GM21360 (cell line): ENCODE measurements around the gene GCSAM.
A peak's percentile ranks its signal among the peaks of the same experiment; 100 is the strongest.

Experiments
- ATAC-seq: cut with Tn5 transposase; IDR thresholded peaks from one replicate; pipeline ENCODE4 v1.9.1; 2021; ENCODE audit warnings: mild to moderate bottlenecking, moderate library complexity; ENCODE audit not compliant: unreplicated experiment

Gene GCSAM, protein sequence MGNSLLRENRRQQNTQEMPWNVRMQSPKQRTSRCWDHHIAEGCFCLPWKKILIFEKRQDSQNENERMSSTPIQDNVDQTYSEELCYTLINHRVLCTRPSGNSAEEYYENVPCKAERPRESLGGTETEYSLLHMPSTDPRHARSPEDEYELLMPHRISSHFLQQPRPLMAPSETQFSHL

DNA sequence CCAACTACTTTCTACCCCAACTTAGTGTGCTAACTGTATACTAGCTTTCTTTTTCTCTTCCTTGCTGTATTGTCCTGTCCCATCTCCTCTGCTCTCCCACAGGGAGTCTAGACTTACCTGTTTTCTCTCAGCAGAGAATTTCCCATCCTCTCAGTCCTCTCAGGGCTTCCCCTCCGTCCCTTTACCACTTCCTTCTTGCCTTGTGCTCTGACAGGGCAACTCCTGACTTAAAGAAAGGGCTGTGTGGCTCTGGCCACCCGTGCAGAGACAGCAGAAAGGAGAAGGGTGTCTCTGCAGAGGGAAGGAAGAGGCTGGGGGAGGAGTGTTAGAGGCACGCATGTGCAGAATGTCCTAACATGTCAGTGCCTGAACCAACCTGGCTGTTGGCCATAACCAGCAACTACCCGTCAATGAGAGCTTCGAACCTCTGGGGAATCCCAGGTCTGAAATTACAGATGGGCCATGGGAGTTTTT lies at the start of gene GCSAM:
Gene GCSAM (minus strand): TSS at position 274 of the 474 bp plus-strand sequence. CDS start 128 bp downstream, at position 146.
- peak; percentile 60 for ATAC-seq

DNA sequence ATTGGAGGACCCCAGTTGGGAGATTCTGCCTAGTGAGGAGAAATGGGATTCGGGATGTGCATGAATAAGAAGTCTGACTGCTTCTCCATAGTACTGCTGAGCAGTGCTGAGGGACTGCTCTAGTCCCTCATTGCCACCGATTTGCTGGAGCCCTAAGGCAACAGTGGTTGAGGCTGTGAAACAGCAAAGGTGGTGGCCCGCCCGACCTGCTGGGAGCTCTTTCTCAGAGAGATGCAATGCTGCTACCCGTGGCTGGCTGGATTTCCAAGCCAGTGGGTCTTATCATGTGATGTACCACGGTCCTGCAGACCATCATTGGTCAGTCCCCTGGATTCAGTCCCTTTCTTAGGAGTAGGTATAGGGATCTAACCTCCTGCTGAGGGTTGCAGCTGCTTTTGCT lies 42.6 kb upstream of the GCSAM start:
- ATAC-seq = no peak

DNA sequence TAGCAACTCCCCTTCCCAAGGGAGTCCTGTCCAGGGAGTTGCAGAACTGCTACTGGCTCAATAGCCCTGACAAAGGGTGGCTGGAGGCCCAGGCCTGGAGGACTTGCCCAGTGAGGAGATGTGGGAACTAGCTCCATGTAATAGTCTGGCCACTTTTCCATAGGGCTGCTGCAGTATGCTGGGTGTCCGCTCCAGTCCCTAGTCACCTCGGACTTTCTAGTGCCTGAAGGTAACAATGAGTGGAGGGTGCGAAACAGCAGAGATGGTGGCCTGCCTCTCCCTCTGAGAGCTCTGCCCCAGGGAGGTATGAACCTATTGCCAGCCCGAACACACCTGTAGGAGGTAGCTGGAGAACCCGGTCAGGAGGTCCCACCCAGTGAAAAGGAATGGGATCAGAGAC lies 42.0 kb upstream of the GCSAM start:
- no peak for ATAC-seq

DNA sequence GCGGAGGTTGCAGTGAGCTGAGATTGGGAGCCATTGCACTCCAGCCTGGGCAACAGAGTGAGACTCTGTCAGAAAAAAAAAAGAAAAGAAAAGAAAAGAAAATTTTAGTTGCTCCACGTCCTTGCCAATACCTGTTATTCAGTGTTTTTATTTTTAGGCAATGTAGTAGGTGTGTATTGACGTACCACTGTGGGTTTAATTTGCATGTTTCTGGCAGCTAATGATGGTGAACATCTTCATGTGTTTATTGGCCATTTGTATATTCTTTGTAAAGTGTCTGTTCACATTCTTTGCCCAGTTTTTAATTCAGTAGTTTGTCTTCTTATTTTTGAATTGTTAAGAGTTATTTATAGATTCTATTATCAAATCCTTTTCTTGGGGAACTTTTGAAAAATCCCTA lies 38.1 kb upstream of the GCSAM start:
- no peak for ATAC-seq

DNA sequence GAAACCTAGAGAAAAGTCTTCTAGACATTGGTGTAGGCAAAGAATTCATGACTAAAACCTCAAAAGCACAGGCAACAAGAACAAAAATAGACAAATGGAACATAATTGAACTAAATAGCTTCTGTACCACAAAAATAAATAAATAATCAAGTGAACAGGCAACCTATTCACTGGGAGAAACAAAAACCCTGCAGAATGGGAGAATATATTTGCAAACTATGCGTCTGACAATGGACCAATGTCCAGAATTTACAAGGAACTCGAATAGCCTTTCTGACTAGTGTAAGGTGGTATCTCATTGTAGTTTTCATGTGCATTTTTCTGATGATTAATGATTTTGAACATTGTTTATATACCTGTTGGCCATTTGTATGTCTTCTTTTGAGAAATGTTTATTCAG lies 37.0 kb upstream of the GCSAM start:
- no peak for ATAC-seq

DNA sequence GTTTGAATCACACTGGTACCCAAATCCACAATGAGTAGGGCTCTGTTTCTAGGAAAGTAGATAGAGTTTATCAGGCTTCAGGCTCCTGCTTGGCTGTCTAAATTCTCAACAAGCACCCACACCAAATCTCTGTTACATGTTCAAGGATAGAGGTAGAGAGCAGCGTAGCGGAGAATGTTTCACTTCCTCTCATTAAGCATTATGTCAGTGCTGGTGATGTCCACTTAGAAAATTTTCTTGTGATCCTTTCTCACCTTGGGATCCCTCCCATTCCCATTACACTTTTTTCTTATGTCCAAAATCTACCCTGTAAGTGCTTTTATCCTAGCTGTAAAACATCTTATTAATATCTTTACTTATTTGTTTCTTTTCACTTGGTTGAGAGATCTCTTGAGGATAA lies 34.7 kb upstream of the GCSAM start:
- peak; percentile 94 for ATAC-seq

DNA sequence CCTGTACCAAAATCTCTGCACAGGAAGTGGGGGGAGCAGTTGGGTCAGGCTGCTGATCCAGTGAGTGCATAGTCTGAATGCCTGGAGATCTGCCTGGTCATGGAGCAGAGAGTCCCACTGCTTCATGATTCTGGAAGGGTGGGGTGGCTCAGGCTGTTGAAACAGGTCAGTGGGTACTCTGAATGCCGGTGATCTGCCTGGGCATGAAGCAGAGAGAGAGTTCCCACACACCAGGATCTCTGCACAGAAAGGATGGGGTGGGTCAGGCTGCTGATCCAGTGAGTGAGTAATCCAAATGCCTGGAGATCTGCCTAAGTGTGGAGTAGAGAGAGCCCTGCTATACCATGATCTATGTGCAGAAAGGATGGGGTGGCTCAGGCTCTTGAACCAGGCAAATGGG lies 16.1 kb upstream of the GCSAM start:
- ATAC-seq = no peak

DNA sequence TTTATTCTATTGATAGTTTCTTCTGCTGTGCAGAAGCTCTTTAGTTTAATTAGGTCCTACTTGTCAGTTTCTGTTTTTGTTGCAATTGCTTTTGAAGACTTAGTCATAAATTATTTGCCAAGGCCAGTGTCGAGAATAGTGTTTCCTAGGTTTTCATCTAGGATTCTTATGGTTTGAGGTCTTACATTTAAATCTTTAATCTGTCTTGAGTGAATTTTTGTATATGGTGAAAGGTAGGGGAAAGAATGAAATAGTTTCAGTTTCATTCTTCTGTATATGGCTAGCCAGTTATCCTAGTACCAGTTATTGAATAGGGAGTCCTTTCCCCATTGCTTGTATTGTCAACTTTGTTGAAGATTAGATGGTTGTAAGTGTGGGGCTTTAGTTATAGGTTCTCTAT lies 10.6 kb upstream of the GCSAM start:
- no peak for ATAC-seq

DNA sequence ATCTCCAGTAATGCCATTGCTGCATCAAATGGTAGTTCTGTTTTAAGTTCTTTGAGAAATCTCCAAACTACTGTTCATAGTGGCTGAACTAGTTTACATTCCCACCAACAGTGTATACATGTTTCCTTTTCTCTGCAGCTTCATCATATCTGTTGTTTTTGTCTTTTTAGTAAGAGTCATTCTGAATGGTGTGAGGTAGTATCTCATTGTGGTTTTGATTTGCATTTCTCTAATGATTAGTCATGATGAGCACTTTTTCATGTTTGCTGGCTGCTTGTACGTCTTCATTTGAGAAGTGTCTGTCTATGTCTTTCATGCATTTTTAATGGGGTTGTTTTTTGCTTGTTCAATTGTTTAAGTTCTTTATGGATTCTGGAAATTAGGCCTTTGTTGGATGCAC lies 10.2 kb upstream of the GCSAM start:
- ATAC-seq = no peak

DNA sequence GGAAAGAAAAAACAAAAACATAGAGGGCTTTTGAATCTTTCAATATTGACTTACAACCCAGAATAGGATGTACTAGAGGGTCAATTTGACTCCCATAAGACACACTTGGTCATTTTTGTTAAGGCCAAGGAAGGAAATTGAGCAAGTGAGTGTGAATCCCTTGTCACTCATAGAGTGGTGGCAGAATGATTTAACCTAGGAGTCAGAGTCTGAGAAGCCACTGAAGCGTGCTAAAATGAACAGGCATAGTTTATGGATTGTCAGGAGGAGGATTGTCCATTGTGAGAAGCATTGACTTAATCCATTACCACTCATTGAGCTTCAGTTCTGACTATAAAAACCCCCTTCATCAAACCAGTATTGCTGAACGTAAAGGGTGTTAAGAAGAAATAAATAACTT lies 8.2 kb upstream of the GCSAM start:
- ATAC-seq = no peak

DNA sequence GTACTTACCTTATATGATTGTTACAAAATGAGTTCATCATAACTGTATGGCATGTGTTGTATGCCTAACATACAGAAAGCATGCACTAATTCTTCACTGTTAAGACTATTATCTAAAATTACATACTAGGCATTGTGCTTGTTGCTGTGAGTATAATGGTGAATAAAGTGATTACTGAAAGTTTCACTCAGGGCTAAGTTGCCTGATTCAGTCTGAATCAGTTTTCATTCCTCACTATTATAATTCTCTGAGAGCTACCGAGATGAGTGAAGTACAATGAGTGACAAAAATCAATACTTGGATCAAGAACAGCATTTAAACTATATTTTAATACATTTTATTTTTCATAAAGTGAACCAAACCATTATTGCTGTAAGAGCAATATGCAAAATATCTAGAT lies 7.5 kb upstream of the GCSAM start:
- no peak for ATAC-seq

DNA sequence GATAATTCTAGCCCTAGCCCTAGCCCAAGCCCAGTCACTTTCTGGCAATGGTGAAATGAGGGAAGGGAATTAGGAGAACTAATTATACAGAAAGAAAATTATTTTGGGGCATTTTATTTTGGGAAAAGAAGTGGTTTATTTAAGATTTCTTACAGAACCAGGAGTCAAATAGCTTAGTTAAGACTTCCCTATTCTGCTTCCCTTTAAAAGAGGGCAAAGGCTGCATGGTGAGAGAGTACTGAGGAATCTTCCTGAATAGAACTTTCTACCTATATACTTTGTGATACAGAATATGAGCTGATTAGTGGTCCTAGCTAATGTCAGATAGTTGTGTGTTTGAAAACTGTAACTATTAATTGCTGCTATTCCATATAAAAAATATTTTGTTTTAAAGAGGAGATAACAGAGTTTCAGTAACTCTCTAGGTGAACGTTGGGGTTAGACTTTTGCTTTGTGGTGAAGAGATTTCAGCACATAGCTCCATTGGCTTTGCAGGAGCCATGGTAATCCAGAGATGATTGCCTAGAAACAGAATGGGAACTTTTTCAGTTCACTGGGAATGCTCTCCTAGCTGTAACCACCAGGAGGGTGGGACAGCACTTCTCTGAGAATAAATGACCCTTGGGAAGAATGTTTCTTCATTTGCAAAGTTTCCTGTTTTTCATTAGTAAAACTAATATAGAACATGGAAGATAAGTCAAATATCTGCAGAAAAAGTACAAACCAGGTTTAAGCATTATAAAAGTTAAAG lies 5.3 kb upstream of the GCSAM start:
- no peak for ATAC-seq

DNA sequence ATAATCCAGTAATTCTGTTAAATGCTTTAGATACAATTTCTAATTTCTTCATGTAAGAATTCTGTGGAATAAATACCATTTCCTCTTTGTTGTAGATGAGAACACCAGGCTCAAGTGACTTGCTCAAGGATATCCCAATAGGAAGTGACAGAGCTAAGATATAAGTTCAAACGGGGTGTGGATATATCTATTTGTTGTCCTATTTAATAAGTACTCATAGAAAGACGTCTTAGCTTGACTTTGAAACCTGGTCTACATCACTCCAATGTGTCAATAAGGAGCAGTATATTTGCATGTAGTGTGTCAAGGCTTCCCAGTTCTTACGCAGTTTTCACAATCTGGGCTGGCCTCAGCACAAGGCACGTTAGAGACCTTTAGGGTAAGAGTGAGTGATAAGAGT lies 4.7 kb upstream of the GCSAM start:
- ATAC-seq = no peak

DNA sequence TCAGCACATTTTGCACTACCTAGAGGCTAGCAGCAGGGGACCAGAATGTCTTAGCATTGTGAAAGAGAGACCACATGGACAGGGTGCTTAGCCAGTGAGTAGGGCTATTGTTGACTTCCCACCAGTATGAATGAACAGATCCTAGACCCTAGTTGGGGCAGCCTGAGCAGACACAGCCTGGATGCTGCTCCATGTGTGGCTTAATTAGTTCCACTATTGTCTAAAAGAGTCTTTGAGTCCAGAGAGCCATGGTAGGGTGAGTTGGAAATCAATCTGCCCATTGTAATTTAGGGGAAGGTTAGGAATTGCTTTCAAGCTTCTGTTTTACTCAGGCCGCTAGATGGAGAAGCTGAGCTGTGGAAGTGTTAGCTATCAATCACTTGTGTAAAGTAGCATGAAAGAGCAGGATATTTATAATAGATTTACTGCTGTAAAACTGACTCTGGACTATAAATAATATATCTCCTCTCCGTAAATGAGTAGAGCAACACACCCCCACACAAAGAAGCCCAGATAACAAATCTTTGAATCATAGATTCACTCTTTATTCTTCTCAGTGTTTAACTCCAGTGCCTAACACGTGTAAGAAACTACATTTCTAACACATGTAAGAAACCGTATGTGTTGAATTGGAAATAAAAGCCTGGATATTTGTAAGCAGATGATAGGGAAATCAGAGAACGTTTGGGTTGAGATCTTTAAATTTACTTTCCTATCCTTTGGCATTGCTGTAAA lies 4.1 kb upstream of the GCSAM start:
- ATAC-seq = peak; percentile 24

DNA sequence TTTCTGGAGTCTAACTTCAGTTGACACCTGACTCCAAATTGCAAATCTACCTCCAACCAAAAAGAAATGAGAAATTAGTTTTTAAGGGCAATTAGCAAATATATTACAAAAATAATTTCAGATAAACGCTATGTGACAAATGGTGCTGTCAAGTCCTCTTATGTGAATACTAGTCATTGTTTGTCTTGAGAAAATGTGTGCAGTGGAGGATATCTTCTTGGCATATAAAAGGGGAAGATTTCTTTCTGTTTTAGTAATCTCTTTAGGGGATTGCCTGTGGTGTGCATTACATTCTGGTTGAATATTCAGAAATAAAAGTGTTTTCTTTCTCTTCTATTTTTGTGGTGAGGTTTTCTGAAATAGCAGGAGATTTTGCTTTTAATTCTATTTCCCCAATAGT lies 3.0 kb upstream of the GCSAM start:
- ATAC-seq = no peak

DNA sequence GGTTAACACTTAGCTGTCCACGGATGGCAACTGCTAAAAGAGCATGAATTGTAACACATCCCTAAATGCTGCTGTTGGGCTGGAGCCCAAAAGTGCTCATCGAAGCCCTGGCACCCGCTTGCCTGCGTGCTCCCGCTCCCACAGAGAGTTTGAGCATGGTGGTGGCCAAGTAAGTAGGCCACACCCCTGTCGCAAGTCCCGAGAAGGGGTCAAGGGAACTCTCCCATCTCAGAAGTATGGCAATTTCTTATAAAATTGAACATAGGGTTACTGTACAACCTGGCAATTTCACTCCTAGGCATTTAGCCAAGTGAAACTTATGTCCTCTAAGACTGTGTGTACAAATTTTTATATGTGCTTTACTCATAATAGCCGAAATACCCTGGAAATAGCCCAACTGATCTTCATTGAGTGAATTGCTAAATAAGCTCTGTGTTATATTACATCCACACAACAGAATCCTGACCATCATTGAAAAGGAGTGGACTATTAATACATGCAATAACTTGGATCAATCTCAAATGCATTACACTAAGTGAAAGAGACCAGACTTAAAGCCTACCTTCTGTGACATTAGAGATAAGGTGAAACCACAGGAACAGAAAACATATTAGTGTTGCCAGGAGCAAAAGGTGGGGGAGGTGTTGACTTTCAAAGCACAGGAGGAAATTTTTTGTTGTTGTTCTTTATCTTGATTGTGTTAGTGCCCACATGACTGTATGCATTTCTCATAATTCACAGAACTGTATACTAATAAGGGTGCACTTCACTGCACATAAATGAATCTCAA lies 1.5 kb upstream of the GCSAM start:
- ATAC-seq = no peak

DNA sequence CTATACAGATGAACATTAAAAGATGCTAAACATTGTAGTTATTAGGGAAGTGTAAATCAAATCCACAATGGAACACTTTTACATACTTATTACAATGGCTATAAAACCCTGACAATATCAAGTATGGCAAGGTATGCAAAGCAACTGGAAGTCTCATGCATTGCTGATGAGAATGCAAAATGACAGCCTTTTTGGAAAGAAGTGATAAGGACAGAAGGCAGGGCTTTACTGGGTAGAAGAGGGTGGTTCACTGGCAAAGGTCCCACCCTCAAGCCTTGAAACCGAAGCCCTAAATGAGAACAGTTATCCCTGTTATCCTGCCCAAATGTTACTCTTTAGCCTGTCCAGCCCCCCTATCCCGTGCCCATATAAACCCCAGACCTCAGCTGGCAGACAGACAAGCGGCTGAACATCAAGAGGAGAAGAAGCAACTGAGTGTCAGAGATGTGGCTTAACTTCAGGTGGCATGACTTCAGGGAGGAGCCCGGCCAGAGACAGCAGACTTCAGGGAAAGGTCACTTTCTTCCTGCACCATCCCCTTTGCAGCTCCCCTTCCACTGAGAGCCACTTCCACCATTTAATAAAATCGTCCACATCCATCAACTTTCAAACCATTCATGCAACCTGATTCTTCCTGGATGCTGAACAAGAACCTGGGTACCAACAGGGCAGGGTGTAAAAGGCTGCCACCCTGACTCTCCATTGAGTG lies 732 bp upstream of the GCSAM start:
- no peak for ATAC-seq

DNA sequence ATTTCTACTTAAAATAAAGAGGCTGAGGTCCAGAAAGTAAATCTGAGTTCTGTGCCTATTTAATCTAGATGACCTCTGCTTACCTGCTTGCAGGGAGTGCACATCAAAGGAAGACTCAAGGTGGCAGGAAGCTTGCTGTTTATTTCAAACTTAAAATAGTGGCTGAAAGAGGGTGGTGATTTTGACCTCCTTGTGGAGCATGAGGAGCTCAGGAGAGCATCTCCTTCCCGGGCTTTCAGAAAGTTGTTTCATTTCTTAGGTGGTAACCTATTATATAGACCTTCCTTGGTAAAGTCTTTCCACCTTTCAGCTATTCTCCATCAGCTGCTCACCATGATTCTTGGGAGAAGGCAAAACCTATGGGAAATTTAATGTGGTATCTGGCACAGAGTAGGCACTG lies 494 bp downstream of the GCSAM start:
- no peak for ATAC-seq

DNA sequence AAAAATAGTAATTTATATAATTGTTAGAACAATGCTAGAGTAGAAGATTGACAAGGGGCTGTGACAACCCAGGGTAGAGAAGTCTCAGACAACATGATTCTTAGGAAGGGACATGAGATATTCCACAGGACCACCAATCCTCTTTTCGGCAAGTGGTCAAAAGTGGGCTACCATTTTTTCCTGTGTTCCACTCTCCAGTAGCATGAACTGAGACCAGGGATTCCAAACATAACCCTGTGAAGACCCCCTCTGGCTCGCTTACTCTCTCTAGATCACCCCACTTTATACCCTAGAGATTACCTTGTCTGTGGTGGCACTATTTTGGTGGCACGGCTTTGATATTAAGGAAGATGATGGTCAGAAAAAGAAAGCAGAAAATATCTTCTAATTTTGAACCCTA lies 960 bp downstream of the GCSAM start:
- no peak for ATAC-seq

DNA sequence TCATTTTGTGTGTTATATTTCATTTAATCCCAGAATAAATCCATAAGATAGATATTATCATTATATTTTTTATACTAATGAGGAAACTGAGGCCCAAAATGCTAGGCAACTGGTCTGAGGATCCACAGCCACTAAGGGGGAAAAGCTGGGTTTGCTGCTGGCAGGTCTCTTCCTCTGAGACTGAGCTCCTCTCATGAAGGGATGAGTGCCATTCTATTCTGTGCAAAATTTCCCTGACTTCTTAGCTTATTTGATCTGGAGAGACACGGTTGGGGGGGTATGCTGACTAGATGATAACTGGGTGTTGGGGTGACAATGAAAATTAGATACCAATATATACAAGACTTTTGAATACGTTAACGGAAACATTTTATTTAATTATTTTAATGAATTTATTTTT lies 1.9 kb downstream of the GCSAM start:
- ATAC-seq = no peak

DNA sequence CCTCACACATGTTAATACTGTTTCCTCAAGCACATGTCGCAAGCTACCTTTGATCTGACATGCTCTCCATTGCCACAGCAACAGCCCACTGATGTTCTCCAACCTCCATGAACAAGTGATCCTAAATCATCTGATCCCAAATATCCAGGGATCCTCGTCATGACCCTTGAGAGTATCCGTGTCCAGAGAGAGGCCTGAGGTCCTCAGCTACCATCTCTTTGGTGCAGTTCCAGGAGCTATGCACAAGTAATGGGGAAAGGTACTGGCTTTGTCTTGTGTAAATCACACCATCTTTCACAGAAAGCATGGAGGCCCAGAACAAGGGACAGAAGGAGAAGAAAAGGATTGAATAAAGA lies 2.4 kb downstream of the GCSAM start:
- ATAC-seq = no peak
